ENCODE measurements around the gene INTU. TPM values are rescaled to one million over a fixed set of nuclear protein-coding genes. Genes with fewer than 3 reads are reported as not detected.

INTU gene
- total RNA-seq, 1 donor from 2014 or later: 11.1 TPM

DNA sequence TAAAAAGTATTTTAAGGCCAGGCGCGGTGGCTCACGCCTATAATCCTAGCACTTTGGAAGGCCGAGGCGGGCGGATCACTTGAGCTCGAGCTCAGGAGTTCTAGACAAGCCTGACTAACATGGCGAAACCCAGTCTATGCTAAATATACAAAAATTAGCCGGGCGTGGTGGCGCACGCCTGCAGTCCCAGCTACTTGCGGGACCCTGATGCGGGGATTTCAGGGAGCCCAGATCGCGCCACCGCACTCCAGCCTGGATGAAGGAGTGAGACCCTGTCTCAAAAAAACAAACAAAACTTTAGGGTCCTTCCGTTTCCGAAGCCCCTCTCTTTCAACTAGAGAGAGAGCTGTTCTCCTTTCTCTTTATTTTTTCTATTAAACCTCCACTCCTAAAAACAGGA, 98.6 kb downstream of the INTU start:
- no peaks in the 10 kb centered on the region for H3K9me3 ChIP-seq
- TF ChIP-seq, protein P1, sequence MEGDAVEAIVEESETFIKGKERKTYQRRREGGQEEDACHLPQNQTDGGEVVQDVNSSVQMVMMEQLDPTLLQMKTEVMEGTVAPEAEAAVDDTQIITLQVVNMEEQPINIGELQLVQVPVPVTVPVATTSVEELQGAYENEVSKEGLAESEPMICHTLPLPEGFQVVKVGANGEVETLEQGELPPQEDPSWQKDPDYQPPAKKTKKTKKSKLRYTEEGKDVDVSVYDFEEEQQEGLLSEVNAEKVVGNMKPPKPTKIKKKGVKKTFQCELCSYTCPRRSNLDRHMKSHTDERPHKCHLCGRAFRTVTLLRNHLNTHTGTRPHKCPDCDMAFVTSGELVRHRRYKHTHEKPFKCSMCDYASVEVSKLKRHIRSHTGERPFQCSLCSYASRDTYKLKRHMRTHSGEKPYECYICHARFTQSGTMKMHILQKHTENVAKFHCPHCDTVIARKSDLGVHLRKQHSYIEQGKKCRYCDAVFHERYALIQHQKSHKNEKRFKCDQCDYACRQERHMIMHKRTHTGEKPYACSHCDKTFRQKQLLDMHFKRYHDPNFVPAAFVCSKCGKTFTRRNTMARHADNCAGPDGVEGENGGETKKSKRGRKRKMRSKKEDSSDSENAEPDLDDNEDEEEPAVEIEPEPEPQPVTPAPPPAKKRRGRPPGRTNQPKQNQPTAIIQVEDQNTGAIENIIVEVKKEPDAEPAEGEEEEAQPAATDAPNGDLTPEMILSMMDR (IDR thresholded peaks at IDR 0.05): no peak
- DNase-seq (no peak), ATAC-seq (no peak)
- intact Hi-C loops (cut with DNase I): loop anchor here (5.0 kb wide), 1 partner anchor 124 kb away; no protein-coding TSS in a partner anchor
- H3K4me3 ChIP-seq: no peak overlapping the region
- no peak overlapping the region for H3K27ac ChIP-seq
- no peaks in the 10 kb centered on the region for H3K27me3 ChIP-seq (ENCODE audit: low read depth)
- no peaks in the 10 kb centered on the region for H3K4me1 ChIP-seq
- H3K36me3 ChIP-seq: no peaks in the 10 kb centered on the region

DNA sequence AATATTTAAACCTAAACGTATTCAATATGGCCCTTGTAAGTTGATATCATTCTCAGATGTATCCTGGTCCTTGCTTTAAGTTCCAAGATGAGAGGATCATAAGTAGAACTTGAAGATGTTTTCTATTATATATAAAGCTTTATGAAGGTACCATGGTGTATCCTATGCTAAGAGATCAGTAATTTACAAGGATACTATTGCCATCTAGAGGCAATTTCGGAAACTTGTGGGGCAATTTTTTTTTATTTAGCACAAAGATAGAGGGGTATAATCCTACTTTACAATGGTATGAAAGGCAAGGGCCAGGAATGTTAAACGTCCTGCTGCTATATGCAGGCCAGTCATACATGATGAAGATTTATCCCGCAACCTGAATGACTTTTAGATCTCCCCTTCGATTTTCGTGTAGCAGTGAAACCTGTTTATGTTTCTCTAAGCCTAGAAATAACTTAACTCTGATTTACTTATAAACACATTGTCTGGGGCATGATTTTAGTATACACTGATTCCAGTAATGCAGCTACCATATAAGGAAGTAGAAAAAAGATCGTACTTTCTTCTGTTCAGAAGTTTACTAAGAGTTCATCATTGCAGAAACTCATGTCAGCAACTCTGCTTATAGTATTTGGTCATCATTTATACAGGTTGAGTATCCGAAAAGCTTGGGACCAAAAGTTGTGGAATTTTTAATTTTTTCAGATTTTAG, 100.0 kb downstream of the INTU start:
- ATAC-seq (no peak), DNase-seq (no peak)
- H3K36me3 ChIP-seq: no peaks in the 10 kb centered on the region
- no peaks in the 10 kb centered on the region for H3K4me1 ChIP-seq
- no peaks in the 10 kb centered on the region for H3K27me3 ChIP-seq (ENCODE audit: low read depth)
- H3K9me3 ChIP-seq: no peaks in the 10 kb centered on the region
- no peak overlapping the region for H3K27ac ChIP-seq
- no peak overlapping the region for H3K4me3 ChIP-seq
- TF ChIP-seq, protein P1 (IDR thresholded peaks at IDR 0.05): peak; percentile 60
- intact Hi-C loops (cut with DNase I): loop anchor here (5.0 kb wide), 1 partner anchor 125 kb away; no protein-coding TSS in a partner anchor

DNA sequence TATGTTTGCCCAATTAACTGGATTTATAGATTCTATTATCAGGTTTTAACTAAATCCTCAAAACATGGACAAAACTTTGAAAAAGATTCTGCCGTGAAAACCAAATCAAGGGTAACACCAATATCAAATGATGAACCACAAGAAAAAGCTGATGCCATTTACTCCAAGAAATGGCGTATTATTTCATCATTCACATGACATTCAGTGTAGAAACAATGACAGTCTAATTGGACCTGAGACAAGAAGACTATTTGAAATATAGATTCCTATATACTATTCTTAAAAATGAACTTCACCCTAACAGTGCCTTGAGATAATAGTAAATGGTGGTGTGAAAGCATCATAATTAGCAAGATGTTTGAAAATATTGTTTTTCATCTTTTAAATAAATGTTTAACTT, 102.2 kb downstream of the INTU start:
- H3K27ac ChIP-seq: no peak overlapping the region
- no peaks in the 10 kb centered on the region for H3K9me3 ChIP-seq
- intact Hi-C loops (cut with DNase I): loop anchor here (5.0 kb wide), 1 partner anchor 128 kb away; no protein-coding TSS in a partner anchor
- H3K27me3 ChIP-seq (ENCODE audit: low read depth): no peaks in the 10 kb centered on the region
- ATAC-seq: no peak
- TF ChIP-seq, protein P1 (IDR thresholded peaks at IDR 0.05): no peak
- no peak for DNase-seq
- no peaks in the 10 kb centered on the region for H3K36me3 ChIP-seq
- H3K4me1 ChIP-seq: no peaks in the 10 kb centered on the region
- H3K4me3 ChIP-seq: no peak overlapping the region

DNA sequence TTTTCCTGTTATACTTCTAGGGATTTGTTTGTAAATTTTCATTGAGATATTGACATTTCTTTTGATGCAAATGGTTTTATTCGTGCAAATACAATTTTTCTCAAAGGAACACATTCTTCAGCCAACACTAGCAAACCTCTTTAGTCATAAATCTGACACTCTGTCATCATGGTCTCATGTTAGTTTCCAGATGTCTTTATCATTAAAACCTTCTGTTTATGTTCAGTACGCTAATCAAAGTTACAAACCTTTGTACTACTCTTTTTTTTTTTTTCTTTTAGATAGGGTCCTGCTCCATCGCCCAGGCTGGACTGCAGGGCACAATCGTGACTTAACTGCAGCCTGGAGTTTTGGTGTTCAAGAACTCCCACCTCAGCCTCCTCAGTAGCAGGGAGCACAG, 104.5 kb downstream of the INTU start:
- TF ChIP-seq, protein P1 (IDR thresholded peaks at IDR 0.05): no peak
- H3K27ac ChIP-seq: no peak overlapping the region
- intact Hi-C loops (cut with DNase I): no loop called here
- H3K4me3 ChIP-seq: no peak overlapping the region
- H3K27me3 ChIP-seq (ENCODE audit: low read depth): no peaks in the 10 kb centered on the region
- no peak for ATAC-seq
- no peak for DNase-seq
- no peaks in the 10 kb centered on the region for H3K4me1 ChIP-seq
- H3K36me3 ChIP-seq: no peaks in the 10 kb centered on the region
- no peaks in the 10 kb centered on the region for H3K9me3 ChIP-seq

DNA sequence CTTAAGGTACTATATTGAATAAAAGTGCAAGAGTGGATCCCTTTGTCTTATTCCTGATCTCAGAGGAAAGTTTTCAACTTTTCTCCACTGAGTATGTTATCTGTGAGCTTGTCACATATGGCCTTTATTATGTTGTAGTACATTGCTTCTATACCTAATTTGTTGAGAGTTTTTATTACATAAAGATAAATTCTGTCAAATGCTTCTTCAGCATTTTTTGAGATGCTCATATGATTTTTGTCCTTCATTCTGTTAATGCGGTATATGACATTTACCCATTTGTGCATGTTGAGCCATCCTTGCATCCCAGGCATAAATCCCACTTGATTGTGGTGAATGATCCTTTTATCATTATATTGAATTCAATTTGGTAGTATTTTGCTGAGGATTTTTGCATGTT, 108.5 kb downstream of the INTU start:
- H3K9me3 ChIP-seq: no peaks in the 10 kb centered on the region
- intact Hi-C loops (cut with DNase I): no loop called here
- no peak for DNase-seq
- TF ChIP-seq, protein P1 (IDR thresholded peaks at IDR 0.05): no peak
- ATAC-seq: no peak
- no peak overlapping the region for H3K27ac ChIP-seq
- no peak overlapping the region for H3K4me3 ChIP-seq
- no peaks in the 10 kb centered on the region for H3K27me3 ChIP-seq (ENCODE audit: low read depth)
- H3K4me1 ChIP-seq: no peaks in the 10 kb centered on the region
- no peaks in the 10 kb centered on the region for H3K36me3 ChIP-seq
